WTC11 (cell line): ENCODE data around the gene REEP3.

ENCODE experiments used
- CBFB ChIP-seq: sonication (generic); formaldehyde crosslinking; IDR thresholded peaks from 2 replicates; pipeline ENCODE4 v1.8.1; 2022; ENCODE audit warnings: mild to moderate bottlenecking, low read depth, missing genetic modification reagents
- CREB1 ChIP-seq: sonication (generic); formaldehyde crosslinking; IDR thresholded peaks from 2 replicates; pipeline ENCODE4 v1.8.0; 2023; ENCODE audit warnings: mild to moderate bottlenecking, missing genetic modification reagents
- CTCF ChIP-seq: fragments of 200-600 bp; IDR thresholded peaks from 2 replicates; pipeline ENCODE4 v1.8.0; 2022; ENCODE audit warnings: antibody characterized with exemption
- FOXP4 ChIP-seq: sonication (generic); formaldehyde crosslinking; IDR thresholded peaks from 2 replicates; pipeline ENCODE4 v1.8.0; 2022; ENCODE audit warnings: mild to moderate bottlenecking, missing genetic modification reagents
- KAT7 ChIP-seq: sonication (generic); formaldehyde crosslinking; IDR thresholded peaks from 2 replicates; pipeline ENCODE4 v1.8.1; 2023; ENCODE audit warnings: missing genetic modification reagents, mild to moderate bottlenecking, borderline replicate concordance
- MAX ChIP-seq: sonication (generic); formaldehyde crosslinking; IDR thresholded peaks from 2 replicates; pipeline ENCODE4 v1.8.0; 2022; ENCODE audit warnings: mild to moderate bottlenecking, missing genetic modification reagents
- NR2C2 ChIP-seq: sonication (generic); formaldehyde crosslinking; IDR thresholded peaks from 2 replicates; pipeline ENCODE4 v1.8.0; 2022; ENCODE audit warnings: mild to moderate bottlenecking, missing genetic modification reagents
- NR3C1 ChIP-seq: sonication (generic); formaldehyde crosslinking; conservative IDR thresholded peaks from 2 replicates; pipeline ENCODE4 v1.8.1; 2023; ENCODE audit warnings: low read depth, mild to moderate bottlenecking, missing genetic modification reagents
- PRDM15 ChIP-seq: sonication (generic); formaldehyde crosslinking; IDR thresholded peaks from 2 replicates; pipeline ENCODE4 v1.8.0; 2022; ENCODE audit warnings: missing genetic modification reagents
- TCF7 ChIP-seq: sonication (generic); formaldehyde crosslinking; IDR thresholded peaks from 2 replicates; pipeline ENCODE4 v1.8.0; 2022; ENCODE audit warnings: mild to moderate bottlenecking, low read depth, missing genetic modification reagents, moderate library complexity
- USF2 ChIP-seq: sonication (generic); formaldehyde crosslinking; IDR thresholded peaks from 2 replicates; pipeline ENCODE4 v1.8.1; 2023; ENCODE audit warnings: mild to moderate bottlenecking, missing genetic modification reagents, moderate library complexity
- ZNF263 ChIP-seq: sonication (generic); formaldehyde crosslinking; IDR thresholded peaks from 2 replicates; pipeline ENCODE4 v1.8.1; 2022; ENCODE audit warnings: low read depth, mild to moderate bottlenecking, moderate library complexity, missing genetic modification reagents
- ZNF425 ChIP-seq: fragments of 250-450 bp; sonication (Bioruptor Pico); conservative IDR thresholded peaks from 2 replicates; pipeline ENCODE4 v1.9.0; 2021; ENCODE audit warnings: mild to moderate bottlenecking

- no peak for TF ChIP-seq MAX (CRISPR knock-in tag)
- no peak for TF ChIP-seq CREB1
- no peak for TF ChIP-seq CBFB (CRISPR knock-in tag)
- no peak for TF ChIP-seq FOXP4 (CRISPR knock-in tag)
- no peak for TF ChIP-seq ZNF263 (CRISPR knock-in tag)
- no peak for TF ChIP-seq USF2 (CRISPR knock-in tag)
- no peak for TF ChIP-seq ZNF425 (CRISPR knock-in tag)
- TF ChIP-seq CTCF = no peak
- TF ChIP-seq NR3C1 (CRISPR knock-in tag) = no peak
- TF ChIP-seq KAT7 (CRISPR knock-in tag) = no peak
- TF ChIP-seq TCF7 (CRISPR knock-in tag) = no peak
- no peak for TF ChIP-seq NR2C2
- no peak for TF ChIP-seq PRDM15 (CRISPR knock-in tag)
These were observed 24.6 kb upstream of the REEP3 start for GRCh38 chr10:63496561-63496960.
